SK-N-SH treated with all-trans-retinoic acid at 6 μM for 48 hours (cell line): Measurements from ENCODE around the gene GABARAP.

ENCODE experiments used
- ATAC-seq: fragments of 200-7000 bp; cut with Tn5 transposase; 3 replicates; pipeline ENCODE4 v1.9.1; 2020; ENCODE audit warnings: mild to moderate bottlenecking, moderate library complexity
- ARNTL ChIP-seq: fragments of 450-650 bp; formaldehyde crosslinking; IDR thresholded peaks from 2 replicates; pipeline ENCODE4 v1.5.0; 2020; ENCODE audit warnings: low read depth, mild to moderate bottlenecking, moderate library complexity, borderline replicate concordance
- BACH2 ChIP-seq: fragments of 250-450 bp; sonication (Bioruptor Pico); IDR thresholded peaks from 2 replicates; pipeline ENCODE4 v1.9.0; 2021; ENCODE audit warnings: mild to moderate bottlenecking, borderline replicate concordance
- CSDC2 ChIP-seq: fragments of 250-450 bp; sonication (Bioruptor Pico); IDR thresholded peaks from 2 replicates; pipeline ENCODE4 v1.5.0; 2020; ENCODE audit warnings: mild to moderate bottlenecking, moderate library complexity
- ESRRG ChIP-seq: fragments of 250-450 bp; sonication (Bioruptor Pico); IDR thresholded peaks from 2 replicates; pipeline ENCODE4 v1.6.1; 2021; ENCODE audit warnings: mild to moderate bottlenecking
- GLIS3 ChIP-seq: fragments of 250-450 bp; sonication (Bioruptor Pico); IDR thresholded peaks from 2 replicates; pipeline ENCODE4 v1.5.0; 2020; ENCODE audit warnings: mild to moderate bottlenecking, moderate library complexity
- ISL1 ChIP-seq: fragments of 250-450 bp; sonication (Bioruptor Pico); IDR thresholded peaks from 2 replicates; pipeline ENCODE4 v2.1.2; 2022; ENCODE audit warnings: mild to moderate bottlenecking, moderate library complexity
- OSR1 ChIP-seq: fragments of 250-450 bp; sonication (Bioruptor Pico); IDR thresholded peaks from 2 replicates; pipeline ENCODE4 v1.8.0; 2022; ENCODE audit warnings: moderate library complexity, mild to moderate bottlenecking, inconsistent platforms
- PPARA ChIP-seq: fragments of 250-450 bp; sonication (Bioruptor Pico); IDR thresholded peaks from 2 replicates; pipeline ENCODE4 v1.5.0; 2020; ENCODE audit warnings: mild to moderate bottlenecking, borderline replicate concordance
- RARB ChIP-seq: fragments of 250-450 bp; sonication (Bioruptor Pico); IDR thresholded peaks from 2 replicates; pipeline ENCODE4 v1.8.0; 2021; ENCODE audit warnings: mild to moderate bottlenecking, moderate library complexity
- SNAI2 ChIP-seq: fragments of 250-450 bp; sonication (Bioruptor Pico); IDR thresholded peaks from 2 replicates; pipeline ENCODE4 v1.5.0; 2020; ENCODE audit warnings: mild to moderate bottlenecking, moderate library complexity
- ZFP3 ChIP-seq: fragments of 250-450 bp; sonication (Bioruptor Pico); IDR thresholded peaks from 2 replicates; pipeline ENCODE4 v1.5.0; 2020; ENCODE audit warnings: mild to moderate bottlenecking, moderate library complexity
- ZFP30 ChIP-seq: fragments of 450-650 bp; formaldehyde crosslinking; IDR thresholded peaks from 2 replicates; pipeline ENCODE4 v1.5.0; 2022; ENCODE audit warnings: mild to moderate bottlenecking, moderate library complexity
- ZNF565 ChIP-seq: fragments of 450-650 bp; formaldehyde crosslinking; conservative IDR thresholded peaks from 2 replicates; pipeline ENCODE4 v1.5.0; 2020; ENCODE audit warnings: low read depth, mild to moderate bottlenecking, moderate library complexity
- ZNF70 ChIP-seq: fragments of 450-650 bp; formaldehyde crosslinking; IDR thresholded peaks from 2 replicates; pipeline ENCODE4 v1.5.0; 2020; ENCODE audit warnings: mild to moderate bottlenecking, moderate library complexity
- ZNF8 ChIP-seq: fragments of 450-650 bp; formaldehyde crosslinking; IDR thresholded peaks from 2 replicates; pipeline ENCODE4 v1.5.0; 2020; ENCODE audit warnings: mild to moderate bottlenecking, moderate library complexity
- TF ChIP-seq, protein P1 (sequence below): fragments of 250-450 bp; sonication (Bioruptor Pico); IDR thresholded peaks from 2 replicates; pipeline ENCODE4 v1.8.0; 2020; ENCODE audit warnings: mild to moderate bottlenecking, moderate library complexity, borderline replicate concordance
- TF ChIP-seq, protein P2 (sequence below): fragments of 250-450 bp; sonication (Bioruptor Pico); IDR thresholded peaks from 2 replicates; pipeline ENCODE4 v1.8.0; 2021; ENCODE audit warnings: low read depth, mild to moderate bottlenecking, moderate library complexity, borderline replicate concordance
- TF ChIP-seq, protein P3 (sequence below): fragments of 250-450 bp; sonication (Bioruptor Pico); IDR thresholded peaks from 2 replicates; pipeline ENCODE4 v1.5.0; 2020; ENCODE audit warnings: mild to moderate bottlenecking, moderate library complexity
- TF ChIP-seq, protein P4 (sequence below): fragments of 250-450 bp; sonication (Bioruptor Pico); IDR thresholded peaks from 2 replicates; pipeline ENCODE4 v1.5.1; 2021; ENCODE audit warnings: mild to moderate bottlenecking, moderate library complexity

GABARAP gene

DNA sequence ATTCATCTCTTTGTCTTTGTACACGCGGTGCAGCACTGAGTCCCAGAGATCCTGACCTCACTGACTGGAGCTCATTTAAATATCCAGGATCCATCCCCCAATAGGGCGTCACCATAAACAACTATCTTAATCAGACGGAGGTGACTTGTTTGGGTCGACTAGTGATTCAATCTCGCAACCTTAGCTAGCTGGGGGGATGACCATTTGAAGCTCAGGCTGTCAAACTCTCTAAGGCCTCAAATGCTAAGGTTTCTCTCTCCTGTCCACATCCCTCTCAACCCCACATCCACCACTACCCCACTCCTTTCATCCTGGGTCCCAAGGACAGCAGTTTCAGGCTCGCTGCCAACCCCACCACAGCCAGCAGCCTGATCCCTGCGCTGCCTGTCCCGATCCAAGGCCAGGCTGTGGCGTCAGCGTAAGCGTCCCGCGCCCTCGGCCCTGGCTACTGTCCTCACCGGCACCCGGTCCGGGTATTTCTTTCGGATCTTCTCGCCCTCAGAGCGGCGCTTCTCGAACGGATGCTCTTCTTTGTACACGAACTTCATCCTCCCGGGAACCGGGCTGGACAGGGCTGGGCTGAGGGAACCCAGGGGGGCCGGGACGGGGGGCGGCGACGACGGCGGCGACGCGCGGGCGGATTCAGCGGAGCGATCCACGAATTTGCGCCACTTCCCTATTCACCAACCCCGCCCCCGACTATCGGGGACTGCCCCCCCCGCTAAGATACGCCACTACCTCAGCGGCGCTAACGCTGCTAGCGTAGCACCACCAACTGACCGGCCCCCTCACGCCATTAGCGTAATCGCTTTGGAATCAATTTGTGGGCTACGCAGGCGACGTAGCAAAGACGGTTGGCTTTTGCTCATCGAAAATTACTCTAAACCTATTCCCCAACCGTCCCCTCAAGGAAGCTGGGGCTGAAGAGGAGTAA is at the start of gene GABARAP:
GABARAP (minus strand) TSS at position 667 of the 934 bp plus-strand sequence; CDS start at position 548, 119 bp downstream.
- peak; percentile 16 for ATAC-seq
- TF ChIP-seq CSDC2 (CRISPR knock-in tag): 0 out of 2 replicates have a peak, but pooled peaks have one; percentile 54
- TF ChIP-seq PPARA: no peak
- TF ChIP-seq, protein P1, sequence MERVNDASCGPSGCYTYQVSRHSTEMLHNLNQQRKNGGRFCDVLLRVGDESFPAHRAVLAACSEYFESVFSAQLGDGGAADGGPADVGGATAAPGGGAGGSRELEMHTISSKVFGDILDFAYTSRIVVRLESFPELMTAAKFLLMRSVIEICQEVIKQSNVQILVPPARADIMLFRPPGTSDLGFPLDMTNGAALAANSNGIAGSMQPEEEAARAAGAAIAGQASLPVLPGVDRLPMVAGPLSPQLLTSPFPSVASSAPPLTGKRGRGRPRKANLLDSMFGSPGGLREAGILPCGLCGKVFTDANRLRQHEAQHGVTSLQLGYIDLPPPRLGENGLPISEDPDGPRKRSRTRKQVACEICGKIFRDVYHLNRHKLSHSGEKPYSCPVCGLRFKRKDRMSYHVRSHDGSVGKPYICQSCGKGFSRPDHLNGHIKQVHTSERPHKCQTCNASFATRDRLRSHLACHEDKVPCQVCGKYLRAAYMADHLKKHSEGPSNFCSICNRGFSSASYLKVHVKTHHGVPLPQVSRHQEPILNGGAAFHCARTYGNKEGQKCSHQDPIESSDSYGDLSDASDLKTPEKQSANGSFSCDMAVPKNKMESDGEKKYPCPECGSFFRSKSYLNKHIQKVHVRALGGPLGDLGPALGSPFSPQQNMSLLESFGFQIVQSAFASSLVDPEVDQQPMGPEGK (CRISPR knock-in tag): peak; percentile 85; the same call in 1 of the 2 replicates
- TF ChIP-seq, all 23 proteins: peak for 2

DNA sequence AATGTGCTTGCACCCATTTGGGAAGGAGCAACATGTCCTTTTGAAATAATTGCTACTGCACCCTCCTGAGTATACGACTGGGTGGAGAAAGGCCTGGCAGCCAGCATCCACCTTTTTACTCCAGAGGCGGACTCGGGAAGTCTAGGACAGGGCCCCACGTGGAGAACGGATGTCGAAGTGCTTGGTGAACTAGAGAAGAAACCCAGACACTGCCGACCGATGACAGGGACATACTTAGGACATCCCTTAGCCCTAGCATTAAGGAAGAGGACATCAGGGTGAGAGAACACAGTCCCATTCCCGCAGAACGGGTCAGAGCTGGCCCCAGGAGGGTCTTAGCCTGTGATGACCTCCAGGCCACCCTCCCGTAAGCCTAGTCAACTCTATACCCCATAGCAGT is 48.4 kb upstream of the GABARAP start:
- TF ChIP-seq ZFP3: no peak
- TF ChIP-seq, protein P2, sequence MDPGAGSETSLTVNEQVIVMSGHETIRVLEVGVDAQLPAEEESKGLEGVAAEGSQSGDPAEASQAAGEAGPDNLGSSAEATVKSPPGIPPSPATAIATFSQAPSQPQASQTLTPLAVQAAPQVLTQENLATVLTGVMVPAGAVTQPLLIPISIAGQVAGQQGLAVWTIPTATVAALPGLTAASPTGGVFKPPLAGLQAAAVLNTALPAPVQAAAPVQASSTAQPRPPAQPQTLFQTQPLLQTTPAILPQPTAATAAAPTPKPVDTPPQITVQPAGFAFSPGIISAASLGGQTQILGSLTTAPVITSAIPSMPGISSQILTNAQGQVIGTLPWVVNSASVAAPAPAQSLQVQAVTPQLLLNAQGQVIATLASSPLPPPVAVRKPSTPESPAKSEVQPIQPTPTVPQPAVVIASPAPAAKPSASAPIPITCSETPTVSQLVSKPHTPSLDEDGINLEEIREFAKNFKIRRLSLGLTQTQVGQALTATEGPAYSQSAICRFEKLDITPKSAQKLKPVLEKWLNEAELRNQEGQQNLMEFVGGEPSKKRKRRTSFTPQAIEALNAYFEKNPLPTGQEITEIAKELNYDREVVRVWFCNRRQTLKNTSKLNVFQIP (CRISPR knock-in tag): no peak
- TF ChIP-seq, protein P3, sequence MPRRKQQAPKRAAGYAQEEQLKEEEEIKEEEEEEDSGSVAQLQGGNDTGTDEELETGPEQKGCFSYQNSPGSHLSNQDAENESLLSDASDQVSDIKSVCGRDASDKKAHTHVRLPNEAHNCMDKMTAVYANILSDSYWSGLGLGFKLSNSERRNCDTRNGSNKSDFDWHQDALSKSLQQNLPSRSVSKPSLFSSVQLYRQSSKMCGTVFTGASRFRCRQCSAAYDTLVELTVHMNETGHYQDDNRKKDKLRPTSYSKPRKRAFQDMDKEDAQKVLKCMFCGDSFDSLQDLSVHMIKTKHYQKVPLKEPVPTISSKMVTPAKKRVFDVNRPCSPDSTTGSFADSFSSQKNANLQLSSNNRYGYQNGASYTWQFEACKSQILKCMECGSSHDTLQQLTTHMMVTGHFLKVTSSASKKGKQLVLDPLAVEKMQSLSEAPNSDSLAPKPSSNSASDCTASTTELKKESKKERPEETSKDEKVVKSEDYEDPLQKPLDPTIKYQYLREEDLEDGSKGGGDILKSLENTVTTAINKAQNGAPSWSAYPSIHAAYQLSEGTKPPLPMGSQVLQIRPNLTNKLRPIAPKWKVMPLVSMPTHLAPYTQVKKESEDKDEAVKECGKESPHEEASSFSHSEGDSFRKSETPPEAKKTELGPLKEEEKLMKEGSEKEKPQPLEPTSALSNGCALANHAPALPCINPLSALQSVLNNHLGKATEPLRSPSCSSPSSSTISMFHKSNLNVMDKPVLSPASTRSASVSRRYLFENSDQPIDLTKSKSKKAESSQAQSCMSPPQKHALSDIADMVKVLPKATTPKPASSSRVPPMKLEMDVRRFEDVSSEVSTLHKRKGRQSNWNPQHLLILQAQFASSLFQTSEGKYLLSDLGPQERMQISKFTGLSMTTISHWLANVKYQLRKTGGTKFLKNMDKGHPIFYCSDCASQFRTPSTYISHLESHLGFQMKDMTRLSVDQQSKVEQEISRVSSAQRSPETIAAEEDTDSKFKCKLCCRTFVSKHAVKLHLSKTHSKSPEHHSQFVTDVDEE (CRISPR knock-in tag): no peak
- TF ChIP-seq ZNF70 (CRISPR knock-in tag): no peak
- no peak for TF ChIP-seq ZNF8 (CRISPR knock-in tag)
- no peak for TF ChIP-seq ZNF565 (CRISPR knock-in tag)
- no peak for TF ChIP-seq GLIS3
- TF ChIP-seq, protein P4, sequence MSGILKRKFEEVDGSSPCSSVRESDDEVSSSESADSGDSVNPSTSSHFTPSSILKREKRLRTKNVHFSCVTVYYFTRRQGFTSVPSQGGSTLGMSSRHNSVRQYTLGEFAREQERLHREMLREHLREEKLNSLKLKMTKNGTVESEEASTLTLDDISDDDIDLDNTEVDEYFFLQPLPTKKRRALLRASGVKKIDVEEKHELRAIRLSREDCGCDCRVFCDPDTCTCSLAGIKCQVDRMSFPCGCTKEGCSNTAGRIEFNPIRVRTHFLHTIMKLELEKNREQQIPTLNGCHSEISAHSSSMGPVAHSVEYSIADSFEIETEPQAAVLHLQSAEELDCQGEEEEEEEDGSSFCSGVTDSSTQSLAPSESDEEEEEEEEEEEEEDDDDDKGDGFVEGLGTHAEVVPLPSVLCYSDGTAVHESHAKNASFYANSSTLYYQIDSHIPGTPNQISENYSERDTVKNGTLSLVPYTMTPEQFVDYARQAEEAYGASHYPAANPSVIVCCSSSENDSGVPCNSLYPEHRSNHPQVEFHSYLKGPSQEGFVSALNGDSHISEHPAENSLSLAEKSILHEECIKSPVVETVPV: no peak
- TF ChIP-seq ESRRG (CRISPR knock-in tag): no peak
- TF ChIP-seq ARNTL (CRISPR knock-in tag): no peak
- TF ChIP-seq ISL1 (CRISPR knock-in tag): no peak
- no peak for TF ChIP-seq PPARA
- TF ChIP-seq OSR1 (CRISPR knock-in tag): no peak
- no peak for TF ChIP-seq RARB (CRISPR knock-in tag)
- no peak for TF ChIP-seq ZFP30 (CRISPR knock-in tag)
- ATAC-seq: no peak

DNA sequence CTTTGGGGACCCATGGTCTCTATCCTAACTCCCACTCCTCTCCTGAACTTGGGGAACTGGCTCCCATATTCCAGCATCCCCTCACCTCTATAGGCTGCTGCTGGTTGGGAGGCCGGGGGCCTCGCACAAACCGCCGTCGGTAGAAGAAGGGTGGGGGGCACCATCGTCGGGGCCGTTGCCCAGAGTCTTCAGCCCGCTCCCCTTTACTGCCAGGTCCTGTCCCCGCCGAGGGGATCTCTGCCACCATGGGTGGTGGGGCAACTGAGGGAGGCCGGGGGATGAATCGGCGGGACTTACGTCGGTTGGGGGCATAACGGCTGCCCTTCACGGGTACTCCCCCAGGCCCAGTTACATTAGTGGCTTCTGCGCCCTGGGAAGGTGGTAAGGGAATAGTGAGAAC is 47.9 kb upstream of the GABARAP start:
- TF ChIP-seq ZFP3 (no peak), OSR1 (CRISPR knock-in tag) (no peak), ZNF8 (CRISPR knock-in tag) (no peak), GLIS3 (no peak), SNAI2 (no peak), ZNF565 (CRISPR knock-in tag) (no peak), ZFP30 (CRISPR knock-in tag) (no peak), RARB (CRISPR knock-in tag) (no peak), BACH2 (CRISPR knock-in tag) (no peak)
- TF ChIP-seq, protein P1 (CRISPR knock-in tag): no peak
- TF ChIP-seq, protein P3 (CRISPR knock-in tag): no peak
- TF ChIP-seq, protein P4: no peak
- ATAC-seq: no peak
